ENCODE measurements around the gene SEMA4C.
"Not testable (repeated sequence)": the region's sequence is repeated elsewhere in the genome, so short reads cannot be mapped to it uniquely, and the experiment has no call there.

SEMA4C gene

DNA sequence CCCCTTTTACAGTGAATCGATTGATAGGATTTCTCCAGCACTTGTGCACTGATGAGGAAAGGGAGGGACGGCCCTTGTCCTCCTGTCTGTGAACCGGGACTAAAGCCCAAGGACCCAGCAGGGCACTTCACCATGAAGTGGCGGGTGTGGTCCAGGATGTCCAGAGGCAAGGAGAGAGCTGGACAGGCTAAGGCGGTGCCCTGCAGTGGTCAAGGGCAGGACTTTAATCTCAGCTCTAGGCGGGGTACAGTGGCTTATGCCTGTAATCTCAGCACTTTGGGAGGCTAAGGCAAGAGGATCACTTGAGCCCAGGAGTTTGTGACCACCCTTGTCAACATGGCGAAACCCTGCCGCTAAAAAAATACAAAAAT, 28.2 kb upstream of the SEMA4C start:
- no peak for FAIRE-seq
- DNase-seq (ENCODE audit: insufficient read length, low spot score) = no peak

DNA sequence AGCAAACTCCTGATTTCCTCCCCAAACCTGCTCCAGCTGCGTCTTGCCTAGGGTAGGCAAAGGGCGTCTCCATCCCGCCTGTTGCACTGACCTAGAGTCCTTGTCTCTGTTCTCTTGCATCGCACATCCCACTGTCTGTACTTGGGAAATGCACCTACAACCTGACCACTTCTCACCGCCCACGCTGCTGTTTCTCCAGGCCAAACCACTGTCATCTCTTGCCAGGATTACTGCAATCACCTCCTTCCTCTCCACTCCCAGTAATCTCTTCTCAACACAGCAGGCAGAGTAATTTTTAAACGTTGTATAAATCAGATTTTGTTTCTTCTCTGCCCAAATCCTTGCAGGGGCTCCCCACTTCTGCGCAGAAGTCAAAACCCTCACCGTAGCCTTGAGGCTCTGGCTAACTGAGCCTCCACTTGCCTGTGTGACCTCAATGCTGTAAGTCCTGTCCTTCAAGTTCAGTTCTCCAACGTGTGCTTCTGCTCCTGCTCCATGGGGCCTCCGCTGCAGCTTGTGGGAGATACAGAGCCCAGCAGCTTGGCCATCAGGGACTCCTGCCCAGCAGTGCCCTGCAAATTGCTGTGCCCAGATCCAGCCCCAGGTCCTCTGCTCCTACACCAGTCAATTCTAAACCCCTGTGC, 27.7 kb upstream of the SEMA4C start:
- DNase-seq (ENCODE audit: insufficient read length, low spot score) (no peak), FAIRE-seq (peak; percentile 62)

DNA sequence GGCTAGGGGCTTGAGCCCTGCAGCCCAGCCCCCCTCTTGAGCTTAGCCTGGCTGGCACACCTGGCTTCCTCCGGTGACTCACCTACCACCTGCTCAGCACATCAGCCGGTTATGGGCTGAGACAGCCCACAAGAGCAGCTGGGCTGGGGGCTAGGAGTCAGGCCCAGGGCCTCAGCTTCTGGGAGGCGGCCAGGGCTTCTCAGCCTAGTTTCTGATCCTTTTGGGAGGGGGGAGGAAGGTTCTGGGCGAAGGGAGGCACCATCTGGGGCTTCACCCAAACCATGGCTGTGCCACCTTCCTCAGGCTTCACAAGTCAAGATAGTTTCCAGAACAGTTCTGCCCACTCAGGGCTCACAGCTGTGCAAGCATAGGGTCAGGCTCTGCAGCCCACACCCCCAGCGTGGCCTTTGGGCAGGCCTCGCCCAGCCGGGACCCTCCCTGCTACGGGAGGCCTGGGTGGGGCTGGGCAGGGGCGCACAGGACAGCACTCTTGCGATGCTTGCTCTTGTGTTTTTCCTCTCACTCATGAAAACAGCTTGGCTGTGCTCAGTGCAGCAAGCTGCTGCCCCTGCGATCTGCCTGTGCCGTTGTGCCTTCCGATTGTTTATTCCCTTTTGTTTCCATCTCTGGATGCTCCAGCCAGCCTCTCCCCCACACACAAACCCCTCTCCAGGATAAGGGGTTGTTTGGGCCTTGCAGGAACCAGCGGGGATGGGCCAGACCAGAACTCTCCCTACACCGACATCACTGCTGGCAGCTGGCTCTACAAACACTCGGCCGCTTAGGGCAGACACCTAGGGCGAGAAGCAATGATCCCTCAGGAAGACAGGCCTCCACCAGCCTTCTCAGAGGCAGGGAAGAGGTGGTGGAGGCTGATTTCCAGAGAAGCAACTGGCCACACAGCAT, 26.1 kb upstream of the SEMA4C start:
- no peak for DNase-seq (ENCODE audit: insufficient read length, low spot score)
- FAIRE-seq = no peak

DNA sequence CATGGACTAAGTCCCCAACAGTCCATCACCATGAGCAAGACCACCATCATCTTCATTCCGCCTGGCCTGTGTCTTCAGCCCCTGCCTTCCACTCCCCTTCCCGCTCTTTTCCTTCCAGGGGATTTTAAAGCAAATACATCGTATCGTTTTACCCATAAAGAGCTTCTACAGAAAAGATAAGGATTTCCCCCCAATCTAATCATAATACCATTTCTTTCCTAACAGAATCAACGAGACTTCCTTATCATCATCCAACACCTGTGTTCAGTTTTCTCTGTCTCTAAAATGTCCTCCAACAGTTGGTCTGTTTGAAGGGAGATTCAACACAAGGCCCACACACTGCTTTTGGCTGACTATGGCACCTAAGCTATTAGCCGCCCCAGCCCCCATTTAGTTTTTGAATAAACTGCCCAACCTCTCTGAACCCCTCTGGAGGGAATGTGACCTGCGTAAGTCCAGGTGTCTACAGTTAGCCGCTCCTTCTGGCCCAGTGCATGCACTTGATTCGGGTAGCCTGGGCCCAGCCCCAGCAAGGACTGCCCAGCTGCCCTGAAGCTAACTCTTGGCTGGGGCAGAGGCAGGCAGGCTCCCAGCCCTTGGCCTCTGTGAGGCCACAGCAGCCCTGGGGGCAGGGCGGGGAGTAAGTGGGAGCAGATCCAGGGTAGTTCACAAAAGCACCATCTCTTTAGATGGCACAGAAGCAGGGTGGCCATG, 25.3 kb upstream of the SEMA4C start:
- FAIRE-seq = peak; percentile 55
- DNase-seq (ENCODE audit: insufficient read length, low spot score) = no peak

DNA sequence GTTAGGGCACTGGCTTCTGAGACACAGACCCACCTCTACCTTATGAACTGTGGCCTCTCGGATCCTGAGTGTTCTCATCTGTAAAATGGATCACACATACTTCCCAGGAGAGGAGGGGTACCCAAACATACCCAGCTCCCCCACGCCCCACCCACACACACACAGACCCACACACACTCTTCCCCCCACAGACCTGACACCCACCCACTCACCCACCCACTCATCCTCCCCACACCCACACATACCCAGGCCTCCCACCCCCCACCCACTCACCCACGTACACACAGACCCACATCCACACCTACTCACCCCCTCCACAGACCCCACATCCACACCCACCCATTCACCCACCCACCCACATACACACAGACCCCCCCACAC, 24.3 kb upstream of the SEMA4C start:
- FAIRE-seq (peak; percentile 85), DNase-seq (ENCODE audit: insufficient read length, low spot score) (no peak)

DNA sequence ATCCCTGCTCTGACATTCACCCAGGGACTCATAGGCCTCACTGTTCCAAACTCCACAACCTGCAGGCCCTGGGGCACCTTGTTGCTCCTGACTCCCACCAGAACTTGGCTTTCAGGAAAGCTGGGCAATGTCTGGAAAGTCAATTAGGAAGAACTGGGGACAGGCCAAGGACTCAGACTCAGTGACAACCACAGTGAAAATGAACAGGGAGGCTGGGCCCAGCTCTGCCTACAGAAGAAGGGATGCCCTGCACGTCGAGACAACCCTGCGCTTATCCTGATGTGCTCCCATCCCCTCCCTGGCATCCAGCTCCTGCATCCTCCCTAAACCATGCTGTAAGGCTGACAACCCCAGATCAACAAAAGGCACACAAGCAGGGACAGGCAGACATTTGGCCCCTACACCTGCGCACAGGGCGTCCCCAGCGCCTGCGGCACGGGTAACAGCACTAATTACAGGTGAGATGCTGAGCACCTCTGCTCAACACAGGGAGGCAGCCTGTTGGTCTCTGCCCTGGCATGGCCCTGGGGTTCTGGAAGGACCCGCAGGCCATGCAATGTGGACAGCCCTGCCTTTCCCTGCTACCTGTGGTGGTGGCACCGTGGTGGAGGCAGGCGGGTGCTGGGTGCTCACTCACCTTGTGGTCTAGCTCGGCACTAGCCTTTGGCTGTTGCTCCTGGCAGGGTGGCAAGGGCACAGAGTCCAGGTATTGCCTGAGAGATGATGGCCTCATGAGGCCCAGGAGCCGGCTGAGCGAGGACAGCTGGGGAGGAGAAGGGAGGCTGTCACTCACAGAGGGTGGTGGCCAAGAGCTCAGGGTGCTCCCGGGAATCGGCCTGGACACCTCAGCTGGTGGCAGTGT, 23.6 kb upstream of the SEMA4C start:
- FAIRE-seq = peak; percentile 87
- no peak for DNase-seq (ENCODE audit: insufficient read length, low spot score)

DNA sequence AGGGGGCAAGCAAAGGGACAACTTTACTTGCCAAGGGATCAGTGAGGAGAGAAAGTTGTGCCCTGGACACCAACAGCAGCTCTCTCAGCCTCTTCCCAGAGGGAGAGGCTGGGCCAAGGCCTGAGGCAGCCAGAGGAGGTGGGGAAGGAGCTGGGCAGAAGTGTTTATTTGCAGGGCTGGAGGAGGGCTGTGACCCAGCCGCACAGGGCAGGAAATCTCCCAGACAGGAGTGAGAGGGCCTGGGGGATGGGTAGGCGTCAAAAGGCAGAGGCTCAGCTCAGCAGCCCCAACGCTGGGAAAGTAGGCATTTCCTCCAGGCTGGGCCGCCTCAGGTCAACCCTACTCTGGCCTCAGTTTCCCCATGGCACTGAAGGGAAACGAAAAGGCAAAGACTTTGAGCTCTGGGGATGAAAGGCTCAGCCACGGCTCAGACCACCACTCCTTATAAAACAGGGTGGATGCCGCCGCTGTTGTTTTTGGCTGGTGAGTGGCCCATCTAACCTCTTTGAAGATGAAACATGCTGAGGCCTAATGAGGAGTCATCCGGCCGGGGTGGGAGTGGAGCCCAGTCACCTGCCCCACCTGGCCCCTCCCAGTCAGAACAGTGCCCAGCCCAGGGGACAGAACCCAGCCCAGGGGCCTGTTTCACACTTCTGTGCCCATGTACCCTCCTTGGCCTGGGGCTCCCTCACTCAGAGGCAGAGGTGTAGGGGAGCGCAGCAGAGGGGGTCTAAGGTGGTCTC, 21.9 kb upstream of the SEMA4C start:
- DNase-seq (ENCODE audit: insufficient read length, low spot score) (no peak), FAIRE-seq (no peak)

DNA sequence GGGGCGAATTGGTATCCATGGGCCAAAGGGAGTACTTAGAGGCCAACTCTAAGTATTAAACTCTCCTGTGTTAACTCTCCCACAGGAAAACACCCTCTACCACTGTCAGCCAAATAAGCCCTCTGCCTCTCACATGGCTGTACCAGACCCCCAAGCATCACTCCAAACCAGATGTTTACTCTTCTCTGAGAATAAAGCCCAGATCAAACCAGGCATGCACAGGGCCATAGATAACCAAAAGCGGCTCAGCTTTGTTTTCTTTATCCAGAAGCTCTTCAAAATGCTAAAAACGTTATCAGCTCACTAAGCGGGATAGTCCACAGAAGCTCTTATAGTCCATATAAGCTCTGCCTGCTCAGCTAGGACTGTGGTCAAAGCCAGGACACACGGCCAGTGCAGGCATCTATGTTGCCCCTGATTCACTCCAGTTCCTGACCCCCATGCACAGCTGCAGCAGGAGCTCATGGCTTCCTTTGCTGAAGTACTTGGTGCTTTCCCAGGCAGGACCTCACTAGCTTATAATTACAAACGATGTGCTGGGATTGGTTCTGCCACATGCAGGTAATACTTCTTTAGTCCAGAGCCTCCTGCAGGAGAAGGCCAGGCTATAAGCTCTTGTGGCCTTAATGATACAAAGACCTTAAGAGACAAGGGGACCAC, 21.0 kb upstream of the SEMA4C start:
- DNase-seq (ENCODE audit: insufficient read length, low spot score) = no peak
- no peak for FAIRE-seq

DNA sequence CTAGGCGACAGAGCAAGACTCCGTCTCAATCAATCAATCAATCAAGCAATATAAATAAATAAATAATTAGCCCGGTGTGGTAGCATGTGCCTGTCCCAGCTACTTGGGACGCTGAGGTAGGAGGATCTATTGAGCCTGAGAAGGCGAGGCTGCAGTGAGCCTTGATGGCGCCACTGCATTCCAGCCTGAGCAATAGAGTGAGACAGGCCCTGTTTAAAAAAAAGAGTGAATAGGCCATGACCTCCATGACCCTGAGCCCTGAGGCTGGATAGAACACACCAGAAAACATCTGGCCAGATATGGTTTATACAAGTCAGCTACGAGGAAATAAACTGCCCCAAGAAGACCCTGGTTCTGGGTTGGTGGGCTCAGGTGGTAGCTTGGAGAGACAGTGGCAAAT, 20.4 kb upstream of the SEMA4C start:
- DNase-seq (ENCODE audit: insufficient read length, low spot score) (no peak), FAIRE-seq (no peak)

DNA sequence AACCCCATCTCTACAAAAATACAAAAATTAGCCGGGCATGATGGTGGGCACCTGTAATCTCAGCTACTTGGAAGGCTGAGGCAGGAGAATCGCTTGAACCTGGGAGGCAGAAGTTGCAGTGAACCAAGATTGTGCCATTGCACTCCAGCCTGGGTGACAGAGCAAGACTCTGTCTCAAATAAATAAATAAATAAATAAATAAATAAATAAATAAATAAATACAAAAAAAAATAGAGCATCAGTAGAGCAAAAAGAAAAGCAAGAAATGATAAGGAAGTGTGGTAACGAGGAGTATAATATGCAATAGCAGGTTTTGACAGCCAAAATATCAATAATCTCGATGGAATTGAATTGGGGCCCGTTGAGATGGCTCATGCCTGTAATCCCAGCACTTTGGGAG, 19.6 kb upstream of the SEMA4C start:
- FAIRE-seq; DNase-seq (ENCODE audit: insufficient read length, low spot score): not testable (repeated sequence)

DNA sequence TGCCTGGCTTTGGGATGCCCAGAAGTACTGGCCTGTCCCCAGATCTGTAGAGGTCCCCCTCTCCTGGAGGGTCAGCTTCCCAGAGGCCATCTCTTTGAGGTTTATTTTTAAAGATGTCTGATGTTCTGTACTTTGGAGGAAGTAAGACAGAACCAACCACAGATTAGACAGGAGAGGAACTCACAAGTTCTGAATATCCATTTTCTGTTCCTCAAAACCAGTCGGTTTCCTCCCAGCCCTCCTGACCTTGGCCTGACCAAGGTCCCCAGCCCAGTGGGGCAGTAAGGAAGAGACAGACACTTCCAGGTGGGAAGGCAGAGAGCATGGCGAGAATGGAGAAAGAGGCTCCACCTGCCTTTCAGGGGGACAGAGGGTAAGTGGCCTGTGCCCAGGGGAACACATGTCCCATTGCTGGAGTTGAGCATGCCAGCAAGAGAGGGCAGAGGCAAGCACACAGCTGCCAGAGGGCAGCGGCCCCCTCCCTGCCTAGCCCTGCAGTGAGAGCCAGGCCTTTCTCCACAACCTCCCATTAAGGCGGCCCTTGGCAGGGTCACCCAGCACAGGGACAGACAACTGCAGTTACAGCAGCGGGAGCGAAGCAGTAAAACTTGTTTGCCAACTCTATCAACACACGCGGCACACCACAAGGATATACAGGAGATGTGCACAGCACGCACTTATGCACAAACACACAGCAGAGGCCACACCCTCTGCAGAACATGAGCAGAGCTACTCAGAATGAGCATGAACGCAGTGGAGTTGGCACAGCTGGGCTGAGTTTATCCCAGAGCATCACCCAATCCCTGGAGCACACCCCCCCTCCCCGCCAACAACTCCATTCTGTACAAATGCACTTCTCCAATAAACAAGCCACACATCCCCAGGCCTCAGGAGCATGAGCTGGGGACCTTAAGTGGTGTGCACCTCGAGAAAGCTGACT, 18.5 kb upstream of the SEMA4C start:
- FAIRE-seq = peak; percentile 75
- no peak for DNase-seq (ENCODE audit: insufficient read length, low spot score)

DNA sequence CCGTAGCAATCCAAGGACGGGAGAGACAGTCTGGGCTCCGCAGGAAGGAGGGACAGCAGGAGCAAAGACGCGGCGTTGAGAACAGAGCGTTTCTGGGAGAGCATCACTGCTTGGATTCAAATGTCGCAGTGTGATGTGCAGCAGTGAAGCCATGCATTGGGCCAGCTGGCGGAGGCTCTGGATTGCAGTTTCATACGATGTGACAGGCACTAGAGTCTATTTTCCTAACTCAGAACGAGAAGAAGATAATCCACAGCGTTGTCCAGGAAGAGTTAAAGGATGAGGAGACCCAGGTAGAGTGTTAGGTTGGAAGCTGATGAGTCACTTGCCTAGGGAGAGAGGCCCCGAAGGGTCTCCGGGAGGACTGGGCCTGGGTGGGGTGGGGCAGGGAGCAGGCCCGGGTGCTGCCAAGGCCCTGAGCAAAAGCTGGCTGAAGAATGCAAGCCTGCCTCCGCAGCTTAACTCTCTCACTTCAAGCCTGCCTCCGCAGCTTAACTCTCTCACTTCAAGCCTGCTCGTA, 17.7 kb upstream of the SEMA4C start:
- DNase-seq (ENCODE audit: insufficient read length, low spot score) = no peak
- peak; percentile 44 for FAIRE-seq

DNA sequence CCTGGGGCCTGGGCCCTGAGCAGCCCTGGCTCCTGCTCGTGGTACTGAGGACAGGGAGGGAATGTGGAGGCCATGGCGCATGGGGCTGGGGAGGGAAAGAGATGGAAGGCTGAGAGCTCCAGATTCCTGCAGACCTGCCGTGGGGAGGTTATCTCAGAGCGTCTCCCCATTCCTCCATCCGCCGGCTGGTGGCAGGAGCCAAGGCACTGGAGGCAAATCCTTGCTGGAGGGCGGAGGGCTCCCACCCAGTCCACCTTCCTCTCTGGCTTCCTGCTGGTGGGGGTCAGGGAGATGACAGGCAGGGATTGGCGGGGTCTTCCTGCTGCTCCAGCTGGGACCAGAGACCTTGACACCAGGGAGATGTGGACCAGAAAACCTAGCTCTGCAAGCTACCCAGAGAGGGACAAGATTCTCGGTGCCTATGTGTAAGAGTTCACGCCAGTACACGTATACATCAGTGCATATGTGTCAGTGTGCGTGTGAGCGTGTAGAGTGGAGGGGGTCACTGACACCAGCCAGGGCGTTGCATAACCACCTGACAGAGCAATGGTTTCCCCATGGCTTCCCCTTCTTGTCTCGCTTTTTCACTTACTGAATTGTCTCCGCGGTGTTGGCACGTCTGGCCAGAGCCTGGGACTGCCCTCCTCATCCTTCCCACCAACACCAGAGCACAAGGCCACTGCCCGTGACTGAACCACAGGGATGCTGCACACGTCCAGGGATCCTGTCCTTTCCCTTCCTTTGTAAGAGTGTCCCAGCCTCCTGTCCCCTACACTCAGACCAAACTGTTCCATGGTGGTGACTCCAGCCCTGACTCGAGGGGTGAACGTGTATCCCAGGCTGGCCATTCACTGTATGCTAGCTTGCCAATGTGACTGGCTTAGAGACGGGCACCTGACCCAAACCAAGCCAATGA, 15.8 kb upstream of the SEMA4C start:
- no peak for DNase-seq (ENCODE audit: insufficient read length, low spot score)
- FAIRE-seq = peak; percentile 91

DNA sequence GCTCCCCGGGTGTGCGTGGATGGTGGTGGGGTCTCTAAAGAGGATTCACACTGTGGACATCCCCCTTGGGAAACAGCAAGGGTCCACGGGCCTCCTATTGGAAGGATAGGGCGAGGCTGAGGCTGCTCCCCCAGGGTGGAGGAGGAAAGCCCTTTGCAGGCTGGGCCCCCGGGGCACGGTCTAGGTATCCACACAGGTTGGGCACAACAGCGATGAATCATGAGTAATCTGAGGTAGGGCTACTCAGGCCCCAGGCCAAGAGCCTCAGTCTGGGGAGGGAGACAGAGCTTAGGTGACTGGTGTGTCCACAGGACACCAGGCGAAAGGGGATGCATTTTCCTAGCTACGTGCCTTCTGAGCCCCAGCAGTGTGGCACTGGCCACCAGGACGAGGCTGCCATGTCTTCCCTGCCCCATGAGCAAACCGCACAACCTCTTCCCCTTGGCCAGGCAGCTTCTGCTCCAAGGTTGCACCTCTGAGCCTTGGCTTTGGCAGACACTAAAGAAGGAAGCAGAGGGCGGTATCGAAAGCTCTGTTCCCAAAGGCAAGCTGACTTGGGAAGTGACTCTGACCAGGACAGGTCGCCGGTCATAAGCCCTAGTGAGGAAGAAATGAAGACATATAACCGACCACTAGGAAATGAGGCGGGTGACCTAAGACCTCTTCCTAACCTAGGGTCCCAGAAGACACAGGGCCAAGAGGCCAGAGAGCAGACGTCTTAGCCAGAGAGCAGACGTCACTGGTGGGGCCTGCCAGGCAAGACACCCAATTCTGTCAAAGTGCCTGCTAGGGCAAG, 14.6 kb upstream of the SEMA4C start:
- FAIRE-seq (peak; percentile 76), DNase-seq (ENCODE audit: insufficient read length, low spot score) (no peak)

DNA sequence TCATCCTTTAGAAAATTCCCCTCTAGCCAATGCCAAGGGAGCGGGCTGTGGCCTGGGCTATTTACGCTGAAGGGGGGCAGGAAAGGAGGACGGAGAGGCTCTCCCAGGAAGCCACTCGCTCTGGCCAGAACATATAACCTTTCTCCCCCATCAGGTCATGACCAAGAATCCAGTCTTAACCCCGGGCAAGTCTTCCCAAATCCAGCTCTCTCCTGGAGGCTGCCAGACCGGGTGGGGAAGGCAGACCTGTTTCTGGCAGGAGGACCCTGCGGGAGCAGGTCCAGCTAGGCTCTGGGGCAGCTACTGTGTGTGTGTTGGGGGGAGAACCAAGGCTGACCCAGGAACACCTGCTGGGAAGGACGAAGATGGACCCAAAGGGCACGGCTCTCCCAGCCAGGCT, 13.4 kb upstream of the SEMA4C start:
- no peak for FAIRE-seq
- DNase-seq (ENCODE audit: insufficient read length, low spot score) = no peak

DNA sequence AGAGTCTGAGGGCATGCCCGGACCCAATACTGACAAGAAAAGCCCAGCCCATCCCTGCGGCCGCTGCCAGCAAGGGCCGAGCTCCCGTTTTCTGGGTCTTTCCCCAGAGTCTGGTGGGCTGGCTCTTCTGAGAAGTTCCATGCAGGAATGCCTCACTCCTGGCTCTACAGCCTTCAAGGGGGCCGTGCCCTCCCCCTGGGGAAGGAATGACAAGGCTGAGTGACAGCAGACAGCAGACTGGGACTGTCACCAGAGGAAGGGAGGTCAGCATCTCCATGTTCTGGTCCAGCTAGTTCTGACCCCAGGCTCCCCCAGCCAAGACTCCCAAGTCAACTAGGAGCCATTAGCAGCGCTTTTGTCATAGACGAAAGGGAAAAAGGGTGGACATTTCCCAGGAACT, 13.0 kb upstream of the SEMA4C start:
- DNase-seq (ENCODE audit: insufficient read length, low spot score) (no peak), FAIRE-seq (no peak)

Data from HTR-8/SVneo (cell line).